RWPE1 (cell line): ENCODE results near the gene DDX52.

ENCODE experiments used
- CTCF ChIA-PET: fragments of 350-600 bp; sonication (Branson Sonifier 250); formaldehyde crosslinking; extraction: SDS; loops from one replicate; lab custom pipeline; 2021; lab: Yijun Ruan, JAX
- POLR2A ChIA-PET: fragments of 400-600 bp; formaldehyde crosslinking; extraction: SDS; loops from one replicate; lab custom pipeline; 2020; ENCODE audit warnings: antibody characterized with exemption; ENCODE audit not compliant: low non-redundant PET; lab: Yijun Ruan, JAX
- DNase-seq: peaks from one replicate; pipeline ENCODE4 v3.0.0; 2012; ENCODE audit warnings: low spot score
- H3K27ac ChIP-seq: fragments of 450-650 bp; 2 replicates; pipeline ENCODE4 v1.5.1; 2017
- CTCF ChIP-seq: fragments of 450-650 bp; conservative IDR thresholded peaks from 2 replicates; pipeline ENCODE4 v1.5.1; 2017; ENCODE audit warnings: low read depth, mild to moderate bottlenecking

Gene DDX52

GRCh38 chr17:37605081-37605480 is 38.2 kb downstream of the DDX52 start:
- DNase-seq, result no peak
- TF ChIP-seq CTCF, result no peak
- no peak overlapping the region for H3K27ac ChIP-seq
- ChIA-PET POLR2A (no interaction called here), CTCF (interaction anchor here (0.5 kb wide), 1 partner anchor 10 kb away, joined by 4 read pairs; no protein-coding TSS in a partner anchor)

GRCh38 chr17:37604556-37604955 is 38.7 kb downstream of the DDX52 start:
- no peak for TF ChIP-seq CTCF
- DNase-seq, result no peak
- CTCF ChIA-PET, result interaction anchor here (0.5 to 0.7 kb wide), 3 partner anchors 9 to 68 kb away, joined by 3 to 4 read pairs (median 4); no protein-coding TSS in a partner anchor
- no peak overlapping the region for H3K27ac ChIP-seq
- POLR2A ChIA-PET, result no interaction called here

GRCh38 chr17:37598145-37598544 is 45.1 kb downstream of the DDX52 start:
- CTCF ChIA-PET, result no interaction called here
- no peak for TF ChIP-seq CTCF
- no peak for DNase-seq
- POLR2A ChIA-PET, result no interaction called here
- H3K27ac ChIP-seq, result no peak overlapping the region

- no peak for TF ChIP-seq CTCF
- CTCF ChIA-PET, result interaction anchor here (0.9 kb wide), 1 partner anchor 21 kb away, joined by 3 read pairs; no protein-coding TSS in a partner anchor
- POLR2A ChIA-PET, result no interaction called here
- no peak for DNase-seq
- no peak overlapping the region for H3K27ac ChIP-seq
Observed at GRCh38 chr17:37592291-37592690, 51.0 kb downstream of the DDX52 start.

- CTCF ChIA-PET, result interaction anchor here (0.7 to 1.6 kb wide), 4 partner anchors 13 to 298 kb away, joined by 3 to 6 read pairs (median 4); no protein-coding TSS in a partner anchor
- no peak overlapping the region for H3K27ac ChIP-seq
- no peak for TF ChIP-seq CTCF
- no peak for DNase-seq
- POLR2A ChIA-PET, result no interaction called here
Observed at GRCh38 chr17:37585066-37585465, 58.2 kb downstream of the DDX52 start.

GRCh38 chr17:37576281-37576680 is 67.0 kb downstream of the DDX52 start:
- ChIA-PET POLR2A (no interaction called here), CTCF (no interaction called here)
- no peak for DNase-seq
- H3K27ac ChIP-seq, result no peak overlapping the region
- TF ChIP-seq CTCF, result no peak
